Stimulated activated CD8-positive, alpha-beta memory T cell treated with anti-CD3 and anti-CD28 coated beads, Interleukin-15, amount 100 ng/mL, for 4 hours (primary cell): ENCODE results near the gene CLPSL1.

Experiments used
- DNase-seq, 2 donors: peaks; one replicate each; pipeline ENCODE4 v3.0.0-alpha.2; 2020; ENCODE audit warnings: low read depth in 2 of 2

CLPSL1 gene

DNA sequence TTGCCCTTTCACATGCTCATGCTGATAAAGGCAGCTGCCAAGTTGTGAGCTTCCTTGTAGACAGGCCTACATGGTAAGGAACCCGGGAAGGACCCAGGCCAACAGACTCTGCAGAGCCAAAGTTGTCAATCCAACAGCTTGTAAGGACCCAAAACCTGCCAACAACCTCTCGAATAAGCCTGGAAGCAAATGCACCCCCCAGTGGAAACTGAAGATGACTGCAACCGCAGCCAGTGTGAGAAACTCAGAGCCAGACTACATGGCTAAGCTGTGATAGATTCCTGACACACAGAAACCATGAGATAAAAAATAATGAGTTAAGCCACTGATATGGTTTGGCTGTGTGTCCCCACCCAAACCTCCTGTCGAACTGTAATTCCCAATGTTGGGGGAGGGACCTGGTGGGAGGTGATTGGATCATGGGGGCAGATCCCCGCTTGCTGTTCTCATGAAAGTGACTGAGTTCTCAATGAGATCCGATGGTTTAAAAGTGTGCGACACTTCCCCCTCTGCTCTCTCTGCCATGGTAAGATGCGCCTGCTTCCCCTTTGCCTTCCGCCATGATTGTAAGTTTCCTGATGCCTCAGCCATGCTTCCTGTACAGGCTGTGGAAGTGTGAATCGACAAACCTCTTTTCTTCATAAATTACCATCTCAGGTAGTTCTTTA, 23.2 kb upstream of the CLPSL1 start:
- no peak for DNase-seq

DNA sequence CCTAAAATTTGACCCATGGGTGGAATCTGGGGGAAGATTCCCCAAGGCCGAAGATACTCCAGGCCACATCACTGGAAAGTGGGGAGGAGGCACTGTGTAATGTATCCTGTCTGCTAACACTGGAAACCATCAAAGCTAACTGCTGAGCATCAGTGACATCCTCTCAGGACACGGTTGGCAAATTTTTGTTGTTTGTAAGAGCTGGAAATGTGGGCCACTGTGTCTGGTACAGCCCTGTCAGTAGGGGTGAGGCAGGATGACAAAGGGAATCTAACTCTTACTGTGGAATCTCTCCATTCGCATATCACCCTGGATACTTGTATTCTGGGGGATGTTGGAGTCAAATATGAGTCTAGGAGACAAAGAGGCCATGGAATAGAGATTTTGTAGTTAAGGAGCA, 21.4 kb upstream of the CLPSL1 start:
- DNase-seq: no peak

DNA sequence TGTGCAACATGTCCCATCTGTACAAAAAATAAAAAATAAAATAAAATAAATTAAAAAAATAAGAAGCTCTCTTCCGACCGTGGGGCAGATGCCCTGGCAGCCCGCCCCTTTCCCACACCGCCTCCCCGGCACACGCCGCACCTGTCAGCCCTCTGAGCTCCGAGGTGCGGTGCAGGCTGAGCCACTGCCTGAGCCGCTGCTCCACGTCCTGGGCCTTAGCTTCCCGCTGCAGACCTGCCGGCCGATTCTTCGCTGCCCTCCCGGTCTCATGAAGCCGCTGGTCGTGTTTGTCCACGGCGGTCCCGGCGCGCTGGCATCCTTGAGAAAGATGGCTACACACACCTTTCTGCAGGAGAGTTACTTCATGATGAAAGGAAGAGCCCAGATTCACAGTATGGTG, 15.1 kb upstream of the CLPSL1 start:
- DNase-seq: no peak

DNA sequence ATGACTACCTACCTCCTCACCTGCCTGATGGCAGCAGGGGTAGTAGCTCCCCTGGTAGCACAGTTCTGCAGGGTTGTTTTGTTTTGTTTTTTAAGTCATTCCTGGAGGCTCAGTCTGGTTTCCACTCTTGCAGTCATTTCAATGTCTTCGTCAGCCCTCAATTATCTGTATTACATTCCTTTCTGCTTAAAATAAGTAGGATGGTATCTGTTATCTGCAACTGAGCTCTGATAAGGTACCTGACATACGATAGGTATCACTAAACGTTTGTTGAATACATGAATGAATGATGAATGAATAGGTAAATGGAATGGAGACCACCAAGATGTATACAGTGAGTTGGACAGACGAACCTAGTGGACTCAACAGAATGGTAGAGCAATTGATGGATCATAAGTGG, 11.6 kb upstream of the CLPSL1 start:
- DNase-seq: no peak

DNA sequence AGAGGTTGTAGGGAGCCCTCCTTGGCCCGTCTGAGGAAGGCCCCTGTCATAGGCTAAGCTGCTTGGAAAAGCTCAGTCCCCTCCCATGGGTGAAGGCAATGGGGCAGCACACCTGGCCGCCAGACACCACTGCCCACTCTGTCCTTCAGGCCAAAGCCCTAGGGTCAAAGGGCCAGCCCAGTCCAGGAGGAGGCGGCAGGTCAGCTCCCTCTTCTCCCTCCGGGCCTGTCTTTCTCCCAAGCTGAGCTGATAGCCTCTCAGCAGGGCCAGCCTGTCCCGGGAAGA, 9.5 kb upstream of the CLPSL1 start:
- DNase-seq: no peak

DNA sequence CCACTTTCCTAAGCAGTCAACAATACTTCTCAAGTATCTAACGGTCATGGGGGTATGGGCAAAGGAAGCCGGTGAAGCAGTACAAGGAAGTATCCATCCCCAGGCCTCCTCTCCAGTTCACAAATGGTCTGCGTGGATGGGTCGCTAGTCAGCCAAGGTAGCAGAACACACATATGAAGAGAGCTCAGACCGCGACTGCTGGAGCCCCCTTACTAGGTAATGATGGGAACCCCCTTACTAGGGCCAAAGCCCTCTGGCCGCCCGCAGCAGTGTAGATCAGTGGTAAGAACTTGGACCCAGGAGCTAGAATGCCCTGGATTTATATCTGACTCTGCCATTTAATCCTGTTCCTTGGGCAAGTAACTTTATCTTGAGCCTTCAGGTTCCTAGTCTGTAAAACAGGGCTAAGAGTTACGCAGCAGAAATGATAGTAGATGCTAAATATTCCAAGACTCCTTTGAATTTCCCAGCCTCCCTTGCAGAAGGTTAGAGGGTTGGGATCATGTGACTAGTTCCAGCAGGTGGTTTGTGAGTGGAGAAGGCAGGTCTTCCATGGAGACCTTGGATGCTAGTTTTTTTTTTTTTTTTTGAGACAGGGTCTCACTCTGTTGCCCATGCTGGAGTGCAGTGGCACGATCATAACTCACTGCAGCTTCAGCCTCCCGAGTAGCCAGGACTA, 6.6 kb upstream of the CLPSL1 start:
- DNase-seq: no peak

DNA sequence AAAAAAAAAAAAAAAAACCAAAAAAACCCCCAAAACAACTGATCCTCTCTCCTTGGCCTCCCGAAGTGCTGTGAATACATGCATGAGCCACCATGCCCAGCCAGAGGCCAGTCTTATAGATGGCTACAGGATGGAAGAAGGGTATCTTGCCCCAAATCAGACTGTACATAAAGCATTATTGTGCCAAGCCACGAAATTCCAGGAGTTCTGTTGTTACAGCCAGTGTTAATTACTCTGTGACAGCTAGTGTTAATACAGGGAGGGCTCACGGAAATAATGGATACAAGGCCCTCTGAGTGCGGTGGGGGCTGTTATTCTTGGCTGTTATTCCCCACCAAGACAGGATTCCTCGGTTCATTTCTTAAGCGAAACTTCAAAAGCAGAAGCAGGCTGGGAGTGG, 5.8 kb upstream of the CLPSL1 start:
- DNase-seq: no peak

DNA sequence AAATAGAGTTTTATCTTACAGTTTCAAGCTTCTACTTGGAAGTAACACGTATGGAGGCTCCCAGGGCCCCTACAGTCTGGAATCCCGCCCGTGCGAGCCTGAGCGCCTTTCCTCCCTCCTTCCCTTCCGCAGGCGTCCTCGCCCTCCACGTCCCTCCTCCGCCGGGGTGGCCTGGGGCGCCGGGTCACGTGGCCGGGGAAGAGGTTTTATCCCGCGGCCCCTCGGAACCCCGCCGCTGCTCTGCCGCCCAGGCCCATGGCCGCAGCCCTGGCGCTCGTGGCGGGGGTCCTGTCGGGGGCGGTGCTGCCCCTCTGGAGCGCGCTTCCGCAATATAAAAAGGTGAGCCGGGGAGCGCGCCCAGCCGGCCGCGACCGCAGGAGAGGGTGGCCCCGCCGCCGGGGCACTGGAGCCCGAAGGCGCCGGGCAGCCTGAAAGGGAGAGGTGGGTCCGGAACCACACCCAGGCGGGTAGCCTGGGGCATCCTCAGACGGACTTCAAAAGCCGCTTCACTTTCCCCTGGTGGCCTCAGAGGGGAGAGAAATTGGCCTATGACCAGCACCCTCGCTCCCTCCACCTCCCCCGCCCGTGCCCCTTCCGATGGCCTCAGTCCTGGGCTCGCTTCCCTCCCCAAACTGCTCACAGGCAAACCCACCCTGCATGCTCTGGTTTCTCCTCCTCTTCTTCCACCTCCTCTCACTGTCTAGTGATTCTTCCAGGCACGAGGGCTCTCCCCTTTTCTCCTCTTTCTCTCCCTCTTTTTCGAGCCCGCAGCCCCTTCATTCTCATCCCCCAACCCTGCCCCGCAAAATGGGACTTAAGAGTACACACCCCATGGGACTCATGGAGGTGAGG, 4.2 kb upstream of the CLPSL1 start, which contains the start of gene CLPSL2:
TSS of gene CLPSL2 (plus strand) at position 235 of the 852 bp plus-strand sequence. CDS start at position 256, 21 bp downstream.
- DNase-seq: no peak

DNA sequence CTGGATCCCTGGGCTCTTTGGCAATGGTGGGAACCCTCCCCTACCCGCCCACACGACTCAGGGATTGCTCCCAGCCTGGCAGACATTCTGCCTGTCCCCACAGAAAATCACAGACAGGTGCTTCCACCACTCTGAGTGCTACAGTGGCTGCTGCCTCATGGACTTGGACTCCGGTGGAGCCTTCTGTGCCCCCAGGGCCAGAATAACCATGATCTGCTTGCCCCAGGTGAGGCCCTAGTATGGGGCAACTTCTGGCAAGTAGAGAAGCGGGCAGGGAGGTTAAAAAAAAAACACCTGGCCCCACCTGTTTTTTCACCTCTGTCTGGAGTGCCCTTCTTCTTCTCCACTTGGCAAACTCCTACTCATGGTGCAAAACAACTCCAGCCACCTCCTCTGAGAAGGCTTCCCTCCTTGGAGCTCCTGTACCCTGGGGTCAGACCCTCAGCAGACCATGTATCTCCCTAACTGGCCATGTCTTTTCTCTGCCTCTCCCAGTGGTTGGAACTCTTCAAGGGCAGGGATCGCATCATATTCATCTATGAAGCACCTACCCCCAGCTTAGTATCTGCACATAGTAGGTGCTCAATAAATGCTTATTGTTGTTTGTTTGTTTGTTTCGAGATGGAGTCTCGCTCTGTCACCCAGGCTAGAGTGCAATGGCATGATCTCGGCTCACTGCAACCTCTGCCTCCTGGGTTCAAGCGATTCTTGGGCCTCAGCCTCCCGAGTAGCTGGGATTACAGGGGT, 3.3 kb upstream of the CLPSL1 start:
- no peak for DNase-seq

DNA sequence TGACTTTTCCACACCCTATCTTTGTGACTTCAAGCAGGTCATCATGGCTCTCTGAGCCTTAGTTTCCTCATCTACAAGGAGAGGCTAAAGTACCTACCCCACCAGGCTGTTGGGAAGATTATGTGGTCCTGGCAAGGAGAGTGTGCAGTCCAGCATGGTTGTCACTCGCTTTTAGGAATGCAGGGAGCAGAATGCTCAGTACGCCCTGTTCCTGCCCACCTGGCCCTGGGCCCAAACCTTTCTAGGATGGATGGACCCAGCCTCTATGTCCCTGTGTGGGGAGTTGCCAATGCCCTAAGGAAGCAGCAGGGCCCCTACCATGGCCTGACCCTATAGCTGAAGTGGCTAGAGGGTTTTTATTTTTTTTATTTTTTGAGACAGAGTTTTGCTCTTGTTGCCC, 2.4 kb upstream of the CLPSL1 start:
- no peak for DNase-seq

DNA sequence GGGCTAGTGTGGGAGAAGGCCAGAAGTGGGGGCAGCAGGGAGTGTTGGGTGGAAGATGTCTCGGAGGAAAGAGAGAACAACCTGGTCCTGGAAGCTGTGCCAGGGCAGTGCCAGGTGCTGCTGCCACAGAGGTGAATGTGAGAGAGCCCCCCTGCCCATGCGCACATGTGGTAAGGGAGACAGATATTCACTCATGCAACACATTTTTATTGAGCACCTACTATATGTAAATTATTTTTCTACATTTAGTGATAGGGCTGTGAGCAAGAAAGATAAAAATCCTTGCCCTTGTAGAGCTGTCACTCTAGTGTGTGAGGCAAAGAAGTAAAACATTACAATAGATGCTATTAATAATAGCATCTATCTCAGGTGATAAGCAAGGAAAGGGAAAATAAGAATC, 471 bp downstream of the CLPSL1 start:
- DNase-seq: no peak

DNA sequence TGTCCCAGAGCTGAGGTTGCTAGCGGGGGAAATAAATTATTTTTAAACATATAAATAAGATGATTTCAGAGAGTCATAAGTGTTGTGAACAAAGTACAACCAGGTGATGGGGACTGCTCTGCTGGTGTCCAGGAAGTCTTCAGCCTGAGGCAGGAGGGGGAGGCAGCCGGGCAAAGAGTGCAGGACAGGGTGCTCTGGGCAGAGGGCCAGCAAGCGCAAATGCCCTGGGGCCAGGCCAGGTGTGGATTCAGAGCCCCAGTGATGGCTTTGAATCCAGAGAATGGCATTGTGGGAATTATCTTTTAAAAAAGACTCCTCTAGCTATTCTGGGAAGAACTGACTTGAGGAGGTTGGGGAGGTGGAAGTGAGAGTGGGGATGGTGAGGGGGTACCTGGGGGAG, 1.6 kb downstream of the CLPSL1 start:
- DNase-seq: no peak

DNA sequence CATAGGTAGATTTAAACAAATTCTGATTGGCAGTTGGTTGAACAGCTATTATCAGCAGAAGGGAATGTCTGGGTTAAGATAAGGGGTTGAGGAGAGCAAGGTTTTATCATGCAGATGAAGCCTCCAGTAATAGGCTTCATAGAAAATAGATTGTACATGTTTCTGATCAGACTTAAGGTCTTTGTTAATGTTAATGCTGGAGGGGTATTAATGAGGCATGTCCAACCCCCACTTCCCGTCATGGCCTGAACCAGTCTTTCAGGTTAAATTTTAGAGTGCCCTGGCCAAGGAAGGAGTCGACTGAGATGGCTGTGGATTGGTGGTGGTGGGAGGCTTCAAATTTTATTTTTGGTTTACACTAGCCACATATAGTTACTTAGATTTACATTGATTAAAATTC, 3.4 kb downstream of the CLPSL1 start:
- DNase-seq: no peak

DNA sequence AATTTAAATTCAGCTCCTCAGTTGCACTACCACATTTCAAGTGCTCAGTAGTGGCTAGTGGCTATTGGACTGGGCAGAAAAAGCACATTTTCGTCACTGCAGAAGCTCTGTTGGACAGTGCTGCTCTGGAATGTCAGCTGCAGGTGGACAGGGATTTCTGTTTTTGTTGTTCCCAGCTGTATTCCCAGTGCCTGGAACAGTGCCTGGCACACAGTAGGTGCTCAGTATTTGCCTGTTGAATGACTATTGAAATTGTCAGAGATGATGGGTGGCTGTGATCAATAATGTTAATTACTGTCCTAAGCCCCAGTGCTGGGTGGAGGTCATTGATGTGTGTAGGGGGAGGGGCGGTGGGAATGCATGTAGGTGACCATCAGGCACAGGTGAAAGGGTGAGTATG, 5.5 kb downstream of the CLPSL1 start:
- DNase-seq: no peak

DNA sequence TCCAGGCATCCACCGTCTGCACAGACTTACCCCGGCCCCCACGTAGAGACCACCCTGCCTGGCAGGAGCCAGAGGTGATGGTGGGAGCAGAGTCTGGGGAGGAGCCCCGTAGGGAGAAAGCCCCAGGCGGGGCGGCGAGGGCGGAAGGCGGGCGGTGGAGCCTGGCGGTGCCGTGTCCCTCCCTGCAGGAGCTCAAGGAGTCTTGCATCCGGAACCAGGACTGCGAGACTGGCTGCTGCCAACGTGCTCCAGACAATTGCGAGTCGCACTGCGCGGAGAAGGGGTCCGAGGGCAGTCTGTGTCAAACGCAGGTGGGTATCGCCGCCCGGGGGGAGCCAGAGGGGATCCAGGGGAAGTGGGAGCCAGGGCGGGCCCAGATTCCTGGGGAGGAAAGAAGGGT, 6.0 kb downstream of the CLPSL1 start:
- DNase-seq: no peak

DNA sequence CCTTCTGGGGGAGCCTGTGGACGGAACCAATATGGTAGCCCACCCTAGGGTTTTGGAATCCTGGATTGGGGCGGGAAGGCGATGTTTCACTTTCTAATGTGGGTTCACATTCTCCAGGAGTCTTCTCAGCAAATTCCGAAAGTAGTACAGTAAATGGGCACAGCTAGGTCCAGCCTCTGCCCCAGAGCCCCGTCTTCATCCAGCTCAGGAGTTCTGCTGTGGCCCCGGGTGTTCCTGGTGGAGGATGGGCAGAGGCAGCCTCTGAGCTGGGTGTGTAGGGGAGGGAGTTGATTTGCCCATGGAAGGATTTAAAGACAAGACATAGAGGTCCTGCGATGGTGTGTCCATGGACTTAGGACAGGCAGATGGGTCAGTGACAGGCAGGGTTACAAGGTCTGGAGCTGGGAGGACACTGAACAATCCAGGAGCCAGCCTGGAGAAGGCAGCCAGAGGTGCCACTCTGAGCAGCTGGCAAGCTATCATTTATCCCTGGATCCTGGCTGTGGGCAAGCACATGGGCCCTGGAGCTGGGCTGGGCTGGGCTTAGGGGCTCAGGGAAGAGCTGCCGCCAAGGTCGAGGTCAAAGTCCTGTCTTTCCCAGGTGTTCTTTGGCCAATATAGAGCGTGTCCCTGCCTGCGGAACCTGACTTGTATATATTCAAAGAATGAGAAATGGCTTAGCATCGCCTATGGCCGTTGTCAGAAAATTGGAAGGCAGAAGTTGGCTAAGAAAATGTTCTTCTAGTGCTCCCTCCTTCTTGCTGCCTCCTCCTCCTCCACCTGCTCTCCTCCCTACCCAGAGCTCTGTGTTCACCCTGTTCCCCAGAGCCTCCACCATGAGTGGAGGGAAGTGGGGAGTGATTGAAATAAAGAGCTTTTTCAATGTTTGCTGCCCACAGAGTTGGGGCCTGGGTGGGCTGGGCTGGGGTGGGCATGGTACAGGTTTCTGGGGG, 6.7 kb downstream of the CLPSL1 start:
- DNase-seq: no peak

DNA sequence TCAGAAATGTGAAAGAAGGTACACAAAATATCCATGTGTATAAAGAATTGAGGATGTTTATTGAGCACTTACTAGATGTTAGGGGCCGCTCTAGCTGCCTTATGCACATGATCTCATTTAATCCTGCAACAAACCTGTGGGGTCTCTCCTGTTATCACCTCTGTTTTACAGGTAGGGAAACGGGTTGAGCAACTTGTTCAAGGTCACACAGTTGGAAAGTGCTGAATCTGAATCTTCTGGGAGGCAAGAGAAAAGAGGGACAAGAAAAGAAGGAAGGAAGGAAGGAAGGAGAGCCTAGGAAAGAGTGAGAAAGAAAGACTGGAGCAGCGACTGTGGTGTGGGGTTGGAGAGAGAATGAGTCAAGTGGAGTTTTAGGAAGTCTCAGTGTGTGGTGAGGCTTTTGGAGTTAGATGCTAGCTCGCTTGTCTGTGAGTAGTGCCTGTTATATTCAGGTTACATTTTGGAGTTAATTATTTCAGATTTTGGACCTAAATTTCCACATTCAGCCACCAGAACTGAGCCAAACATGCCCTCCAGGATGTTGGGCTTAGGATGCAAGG, 7.7 kb downstream of the CLPSL1 start:
- no peak for DNase-seq

DNA sequence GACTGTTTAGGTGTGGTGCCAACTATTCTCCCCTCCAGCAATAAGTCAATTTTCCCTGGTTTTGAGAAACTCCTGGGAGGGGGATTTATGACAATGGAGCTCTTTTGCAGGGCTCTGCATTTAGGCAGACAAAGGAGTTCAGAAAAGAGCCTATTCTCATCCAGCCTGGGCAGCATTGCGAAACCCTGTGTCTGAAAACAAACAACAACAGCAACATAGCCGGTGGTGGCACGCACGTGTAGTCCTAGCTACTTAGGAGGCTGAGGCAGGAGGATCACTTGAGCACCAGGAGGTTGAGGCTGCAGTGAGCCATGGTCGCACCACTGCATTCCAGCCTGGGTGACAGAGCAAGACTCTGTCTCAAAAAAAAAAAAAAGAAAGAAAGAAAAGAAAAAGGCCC, 9.9 kb downstream of the CLPSL1 start:
- DNase-seq: no peak

DNA sequence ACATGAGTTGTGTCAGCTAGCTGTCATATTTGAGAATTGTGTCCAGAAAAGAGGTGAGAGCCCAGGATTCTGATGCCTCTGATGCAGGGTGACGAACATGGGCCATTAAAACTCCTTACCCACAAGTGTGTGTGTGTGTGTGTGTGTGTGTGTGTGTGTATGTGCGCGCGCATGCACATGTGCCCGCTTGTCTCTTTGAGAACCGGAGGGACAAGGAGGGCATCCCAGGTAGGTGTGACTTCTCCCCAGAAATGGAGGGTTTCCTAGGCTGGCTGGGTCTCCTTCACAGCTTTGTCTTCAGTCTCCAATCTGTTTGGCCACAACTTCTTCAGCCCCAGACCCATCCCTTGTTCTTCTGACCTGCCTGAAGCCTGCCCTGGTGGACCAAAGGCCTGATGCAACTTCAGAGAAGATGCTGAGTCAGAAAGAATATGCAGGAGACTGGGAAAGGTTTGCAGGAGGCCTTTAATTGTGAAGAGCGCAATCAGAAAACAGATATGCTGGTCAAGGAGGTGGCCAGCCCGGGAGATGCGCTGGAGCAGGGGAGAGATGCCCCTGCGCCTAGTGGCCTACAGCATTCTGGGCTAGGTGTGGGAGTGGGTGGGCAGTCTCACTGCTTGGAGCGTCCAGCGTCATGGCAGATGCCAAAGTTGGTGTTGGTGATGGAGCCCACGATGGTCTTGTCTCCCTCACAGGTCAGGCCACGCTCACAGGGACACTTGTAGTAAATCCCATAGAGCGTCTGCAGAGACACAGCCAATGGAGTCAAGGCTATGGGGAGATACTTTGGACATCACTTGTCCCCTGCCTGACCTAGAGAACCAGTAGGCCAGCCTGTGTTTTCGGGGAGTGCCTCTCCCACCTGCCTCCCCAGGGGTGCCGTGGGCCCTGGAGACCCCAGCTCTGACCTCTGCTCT, 14.0 kb downstream of the CLPSL1 start:
- no peak for DNase-seq
